HK-2 (cell line): Measurements from ENCODE around the gene CYB5A.

Experiments used
- DNase-seq: peaks from one replicate; pipeline ENCODE4 v3.0.0-alpha.2; 2018; ENCODE audit not compliant: unreplicated experiment

CYB5A gene

DNA sequence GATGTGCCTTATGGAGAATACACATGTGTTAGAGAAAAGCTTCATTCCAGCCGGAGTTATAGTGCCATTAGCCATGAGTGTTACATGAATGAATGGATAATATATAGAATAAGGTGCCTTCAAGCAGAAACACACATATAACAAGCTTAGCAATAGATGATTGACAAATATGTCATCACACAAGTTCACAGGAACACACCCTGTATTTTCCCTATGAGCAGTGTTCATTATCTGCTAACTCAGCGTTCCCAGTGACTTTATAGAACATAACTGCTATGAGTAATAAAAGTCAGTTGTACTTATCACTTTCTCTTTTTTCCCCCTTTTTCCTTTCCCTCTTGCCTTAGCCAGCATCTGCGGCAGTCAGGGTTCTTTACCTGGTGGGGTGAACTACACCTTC is 78.3 kb downstream of the CYB5A start:
- DNase-seq, result no peak

DNA sequence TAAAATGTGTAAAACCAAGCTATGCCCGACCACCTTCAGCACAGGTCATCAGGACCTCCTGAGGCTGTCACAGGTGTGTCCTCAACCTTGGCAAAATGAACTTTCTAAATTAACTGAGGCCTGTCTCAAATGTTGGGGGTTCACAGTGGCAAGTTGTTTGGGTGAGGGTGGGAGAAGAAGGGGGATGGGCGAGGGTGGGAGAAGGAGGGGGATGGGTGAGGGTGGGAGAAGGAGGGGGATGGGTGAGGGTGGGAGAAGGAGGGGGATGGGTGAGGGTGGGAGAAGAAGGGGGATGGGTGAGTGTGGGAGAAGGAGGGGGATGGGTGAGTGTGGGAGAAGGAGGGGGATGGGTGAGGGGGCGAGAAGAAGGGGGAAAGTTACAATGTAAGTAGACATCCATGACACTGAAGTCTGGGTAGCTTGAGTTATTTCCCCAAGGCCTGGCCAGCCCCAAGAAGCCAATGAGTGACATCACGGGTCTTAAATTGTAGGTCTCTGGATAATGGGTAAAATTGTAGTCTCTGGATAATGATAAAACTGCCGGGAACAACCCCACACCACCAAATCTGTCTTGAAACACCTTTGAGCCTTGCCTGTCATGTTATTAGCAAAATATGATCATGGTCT is 87.1 kb downstream of the CYB5A start:
- peak; percentile 2 for DNase-seq

DNA sequence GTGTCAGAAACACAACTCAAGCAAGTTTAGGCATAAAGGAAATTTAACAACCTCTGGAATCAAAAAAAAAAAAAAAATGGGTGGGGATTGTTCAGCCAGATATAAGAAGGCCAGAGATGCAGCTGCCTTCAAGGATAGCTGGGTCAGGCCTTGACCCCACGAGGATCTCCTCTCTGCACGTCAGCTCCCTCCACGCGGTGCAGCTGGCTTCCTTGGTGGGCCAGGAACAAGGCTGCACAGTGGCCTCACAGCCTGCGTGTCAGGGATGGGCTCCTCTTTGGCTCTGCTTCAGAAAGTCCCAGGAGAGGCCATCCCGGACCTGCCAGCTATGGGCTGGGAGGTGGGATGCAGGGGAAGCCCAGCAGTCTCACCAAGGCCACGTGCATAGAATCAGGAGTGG is 88.0 kb downstream of the CYB5A start:
- DNase-seq, result no peak
